Activated CD8-positive, alpha-beta memory T cell treated with anti-CD3 and anti-CD28 coated beads for 4 hours (primary cell): ENCODE measurements around the gene APMAP.

Source experiments
- DNase-seq, 2 donors: peaks; one replicate each; pipeline ENCODE4 v3.0.0-alpha.2; 2020; ENCODE audit warnings: low read depth in 2 of 2

APMAP gene

DNA sequence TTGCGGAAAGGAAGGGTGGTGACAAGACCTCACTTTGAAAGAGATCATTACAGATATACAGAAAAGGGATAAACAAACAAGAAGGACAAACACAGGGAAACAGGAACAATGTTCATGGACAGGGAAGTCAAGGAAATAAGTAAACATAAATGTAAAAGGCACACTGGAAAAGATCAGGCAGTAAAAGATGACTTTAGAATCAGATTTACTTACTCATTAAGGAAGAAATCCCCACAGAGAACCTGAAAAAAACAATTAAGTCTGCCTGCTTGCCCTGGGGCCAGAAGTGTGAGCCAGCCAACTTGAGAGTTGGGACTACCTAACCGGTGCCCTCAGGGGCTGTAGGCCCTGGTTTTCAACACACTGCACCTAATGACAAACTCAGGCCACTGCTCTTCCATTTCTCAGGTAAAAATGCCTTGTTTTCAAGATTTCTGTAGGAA is 1.7 kb downstream of the APMAP start:
- no peak for DNase-seq

- DNase-seq = no peak
Measured at GRCh38 chr20:24989162-24989561, 3.4 kb downstream of the APMAP start.

GRCh38 chr20:24987873-24988835 is 4.4 kb downstream of the APMAP start:
- DNase-seq = no peak

DNA sequence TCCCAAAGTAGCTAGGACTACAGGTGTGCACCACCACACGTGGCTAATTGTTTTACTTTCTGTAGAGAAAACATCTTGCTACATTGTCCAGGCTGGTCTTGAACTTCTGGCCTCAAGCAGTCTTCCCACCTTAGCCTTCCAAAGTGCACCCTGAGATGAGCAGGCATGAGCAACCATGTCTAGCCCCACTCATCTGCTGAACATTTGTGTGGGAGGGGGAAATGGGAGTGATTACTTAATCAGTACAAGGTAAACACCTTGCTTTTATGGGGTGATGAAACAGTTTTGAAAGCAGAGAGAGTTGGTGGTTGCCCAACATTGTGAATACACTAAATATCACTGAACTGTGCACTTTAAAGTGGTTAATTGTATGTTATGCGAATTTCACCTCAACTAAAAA is 5.3 kb downstream of the APMAP start:
- no peak for DNase-seq

GRCh38 chr20:24986436-24987015 is 6.0 kb downstream of the APMAP start:
- DNase-seq = no peak

DNA sequence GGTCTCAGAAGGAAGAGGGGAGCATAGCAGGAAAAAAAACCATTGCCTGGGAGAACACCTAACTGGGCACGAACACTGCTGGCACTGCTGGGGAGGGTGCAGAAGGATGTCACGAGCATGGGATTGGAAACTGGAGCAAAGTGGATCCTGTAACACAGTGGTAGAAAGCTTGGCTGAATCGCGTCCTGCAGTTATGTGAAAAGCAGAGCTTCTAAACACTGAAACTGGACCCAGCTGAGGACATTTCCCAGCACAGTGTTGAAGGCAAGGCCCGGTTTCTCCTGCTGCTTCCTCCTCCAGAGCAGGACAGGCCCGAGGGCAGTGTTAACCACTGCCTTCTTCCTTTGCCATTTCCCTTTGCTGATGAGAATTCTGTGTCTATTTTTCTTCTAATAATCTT is 6.7 kb downstream of the APMAP start:
- no peak for DNase-seq

- no peak for DNase-seq
Measured at GRCh38 chr20:24984961-24985640, 7.5 kb downstream of the APMAP start.

DNA sequence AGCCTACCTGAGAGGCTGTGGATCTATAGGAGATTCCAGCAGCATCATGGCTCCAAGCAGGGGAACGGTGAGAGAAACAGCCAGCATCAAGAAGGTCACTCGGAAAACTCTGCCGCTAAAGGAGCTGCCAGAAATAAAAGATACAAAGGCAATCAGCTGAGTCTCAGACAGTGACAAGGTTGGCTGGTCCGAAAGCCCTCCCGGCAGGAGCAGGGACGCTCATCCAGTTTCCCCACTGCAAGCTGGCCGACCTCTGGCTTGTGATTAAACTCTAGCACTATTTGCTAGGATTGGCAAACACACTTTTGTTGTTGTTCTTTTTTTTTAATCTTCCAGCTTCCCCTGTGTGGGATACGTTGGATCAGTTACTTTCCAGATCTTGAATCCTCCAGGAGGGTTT is 8.7 kb downstream of the APMAP start:
- DNase-seq = no peak

DNA sequence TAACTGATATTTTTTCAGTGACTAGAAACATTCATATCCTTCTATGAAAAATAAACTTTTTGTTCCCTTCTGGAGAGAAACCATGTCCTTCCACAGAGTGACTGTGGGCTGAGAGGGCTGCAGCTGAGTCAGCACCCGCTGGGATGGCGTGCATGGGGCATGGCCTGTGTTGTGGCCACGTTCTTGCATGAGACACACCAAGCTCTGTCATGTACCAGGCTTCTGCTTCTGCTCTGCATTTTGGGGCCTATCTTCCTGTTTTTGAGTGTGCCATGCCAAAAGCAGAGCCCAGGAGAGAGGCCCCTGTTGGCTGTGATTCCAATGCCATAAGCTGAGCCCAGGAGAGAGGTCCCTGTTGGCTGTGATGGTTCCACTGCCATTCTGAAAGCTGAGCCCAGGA is 10.8 kb downstream of the APMAP start:
- DNase-seq = no peak

DNA sequence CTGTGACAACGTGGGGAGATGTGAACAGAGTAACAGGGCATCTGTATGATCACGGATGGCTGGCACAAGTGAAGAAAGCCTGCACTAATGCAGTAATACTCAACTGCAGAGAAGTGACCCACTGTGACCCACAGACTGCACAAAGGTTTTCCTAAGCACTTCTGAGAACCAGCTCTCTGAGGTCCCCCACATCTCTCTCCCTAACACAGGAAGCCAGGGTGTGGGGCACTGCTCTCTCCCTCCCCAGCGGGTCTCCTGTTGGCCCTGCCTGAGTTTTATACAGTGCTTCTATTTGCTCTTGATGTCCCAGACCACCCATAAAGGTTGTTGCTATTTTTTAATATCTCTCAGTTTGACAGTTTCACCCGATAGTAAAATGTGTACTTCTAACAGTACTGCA is 11.3 kb downstream of the APMAP start:
- DNase-seq = no peak

- no peak for DNase-seq
Measured at GRCh38 chr20:24980291-24981053, 12.1 kb downstream of the APMAP start.

DNA sequence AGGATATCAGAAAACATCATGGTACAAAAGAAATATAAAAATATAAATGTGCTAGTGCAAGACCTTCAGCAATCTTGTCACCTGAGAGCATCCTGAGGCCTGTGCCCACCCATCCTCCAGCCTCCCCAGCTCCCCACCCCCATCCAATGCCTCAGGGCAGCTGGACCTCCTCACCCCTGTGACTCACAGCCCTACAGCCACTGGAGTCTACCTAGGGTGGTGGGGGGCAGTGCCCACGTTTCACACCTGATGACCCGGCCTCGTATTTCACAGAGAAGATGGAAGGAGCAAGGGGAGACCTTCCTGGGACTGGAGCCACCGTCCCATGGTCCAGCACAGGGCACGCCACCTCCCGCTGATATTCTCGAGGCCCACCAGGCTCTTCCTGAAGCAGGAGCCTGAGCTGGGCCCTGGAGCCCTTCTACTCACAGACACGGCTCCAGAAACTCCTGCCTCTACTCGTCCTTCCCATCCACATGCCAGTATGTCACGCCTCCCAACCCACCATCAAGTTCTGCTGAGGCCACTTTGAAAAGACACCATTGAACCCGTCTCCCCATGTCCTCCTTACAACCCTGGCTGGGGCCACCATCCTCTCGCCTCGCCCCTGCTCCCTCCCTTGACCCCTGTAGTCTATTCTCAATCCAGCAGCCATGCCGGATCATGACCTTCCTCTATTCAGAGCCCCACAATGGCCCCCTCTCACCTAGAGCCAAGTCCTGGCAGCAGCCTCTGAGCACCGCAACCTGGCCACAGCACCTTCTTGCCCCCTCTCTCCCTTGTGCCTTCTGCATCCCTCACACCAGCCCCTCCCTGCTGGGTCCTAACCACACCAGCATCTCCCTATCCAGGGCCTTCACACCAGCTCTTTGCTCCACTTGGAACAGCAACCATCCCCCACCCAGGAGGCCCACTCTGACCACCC is 13.3 kb downstream of the APMAP start:
- DNase-seq = no peak

- no peak for DNase-seq
Measured at GRCh38 chr20:24978513-24978912, 14.0 kb downstream of the APMAP start.

DNA sequence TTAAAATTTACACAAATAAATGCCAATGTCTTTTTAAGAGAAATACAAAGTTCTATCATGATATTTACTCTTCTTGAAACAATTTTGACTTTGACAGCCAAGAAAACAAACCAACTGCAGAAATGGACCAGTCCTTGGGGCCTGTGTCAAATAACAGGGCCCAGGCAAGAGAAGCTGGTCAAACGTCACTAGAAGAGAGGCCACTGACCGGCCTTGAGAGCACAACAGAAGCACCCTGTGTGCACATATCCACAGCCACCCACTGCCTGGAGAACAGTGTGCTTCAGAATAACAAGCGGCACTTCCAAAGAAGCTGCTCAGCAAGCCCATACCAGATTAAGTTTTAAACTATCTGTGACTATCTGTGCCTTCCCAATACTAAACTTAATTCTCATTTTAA is 14.8 kb downstream of the APMAP start:
- DNase-seq = no peak

- DNase-seq = no peak
Measured at GRCh38 chr20:24977336-24977735, 15.2 kb downstream of the APMAP start.

GRCh38 chr20:24972341-24972740 is 20.2 kb downstream of the APMAP start:
- no peak for DNase-seq

DNA sequence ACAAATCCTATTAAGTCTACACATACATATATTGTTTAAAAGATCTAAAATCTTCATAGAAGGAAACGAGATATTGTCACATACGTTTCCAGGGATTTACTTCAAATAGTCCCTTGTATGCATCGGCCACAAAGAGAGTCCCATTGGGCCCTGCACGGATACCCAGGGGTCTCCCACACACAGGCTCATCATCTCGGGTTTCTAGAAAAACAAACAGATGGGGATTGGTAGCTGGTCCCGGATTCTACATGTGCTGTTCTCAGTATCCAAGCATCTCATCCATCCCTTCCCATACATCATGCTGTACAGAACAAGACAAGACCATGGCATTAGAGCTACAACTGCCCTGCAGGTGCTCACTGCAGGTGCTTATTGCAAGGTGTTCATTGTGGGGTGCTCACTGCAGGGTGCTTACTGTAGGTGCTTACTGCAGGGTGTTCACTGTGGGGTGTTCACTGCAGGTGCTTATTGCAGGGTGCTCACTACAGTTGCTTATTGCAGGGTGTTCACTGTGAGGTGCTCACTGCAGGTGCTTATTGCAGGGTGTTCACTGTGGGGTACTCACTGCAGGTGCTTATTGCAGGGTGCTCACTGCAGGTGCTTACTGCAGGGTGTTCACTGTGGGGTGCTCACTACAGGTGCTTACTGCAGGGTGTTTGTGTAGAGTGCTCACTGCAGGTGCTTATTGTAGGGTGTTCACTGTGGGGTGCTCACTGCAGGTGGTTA is 21.0 kb downstream of the APMAP start:
- DNase-seq = no peak

- DNase-seq = no peak
Measured at GRCh38 chr20:24970754-24971153, 21.8 kb downstream of the APMAP start.

DNA sequence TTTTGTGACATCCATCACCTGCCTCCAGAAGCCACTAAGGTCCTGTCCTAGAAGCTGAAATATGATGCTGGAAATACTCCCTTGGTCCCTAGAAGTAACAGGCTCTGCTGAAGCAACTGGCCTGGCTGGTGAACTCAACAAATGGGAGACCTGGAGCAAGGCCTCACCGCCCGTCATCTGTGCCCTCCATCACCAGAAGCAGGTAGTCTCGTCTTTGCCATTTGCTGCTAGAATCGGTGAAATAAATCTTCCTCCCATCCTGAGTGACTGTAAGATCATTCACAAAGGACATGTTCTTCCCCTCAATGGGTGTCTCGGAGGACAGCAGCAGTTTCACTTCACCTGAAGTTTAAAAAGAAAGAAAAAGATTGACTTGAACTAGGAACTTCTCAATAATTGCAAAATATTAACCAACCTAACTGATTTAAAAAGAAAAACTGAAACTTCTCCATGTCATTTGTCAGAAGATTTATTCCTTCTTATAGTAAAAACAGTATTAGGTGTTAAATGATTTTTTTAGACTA is 22.5 kb downstream of the APMAP start:
- no peak for DNase-seq
